Neural cell (in vitro differentiated cells): ENCODE data around the gene PTPRN2.
"Not testable (repeated sequence)": the region's sequence is repeated elsewhere in the genome, so short reads cannot be mapped to it uniquely, and the experiment has no call there.

Source experiments
- CTCF ChIP-seq: fragments of 450-650 bp; IDR thresholded peaks from 2 replicates; pipeline ENCODE4 v1.5.1; 2014; ENCODE audit warnings: antibody characterized with exemption, mild to moderate bottlenecking, moderate library complexity; ENCODE audit not compliant: poor library complexity, severe bottlenecking
- SMC3 ChIP-seq: fragments of 450-650 bp; conservative IDR thresholded peaks from 2 replicates; pipeline ENCODE4 v1.6.1; 2014; ENCODE audit warnings: antibody characterized with exemption, mild to moderate bottlenecking, moderate library complexity; ENCODE audit not compliant: poor library complexity

- not testable (repeated sequence) for TF ChIP-seq CTCF, SMC3
These were observed 201.9 kb downstream of the PTPRN2 start for GRCh38 chr7:158385496-158386354.
